Prostate gland (tissue), 2 donors: ENCODE results near the gene ARL3. TPM values are rescaled to one million over a fixed set of nuclear protein-coding genes. Genes with fewer than 3 reads are reported as not detected.

Experiments
- DNase-seq: peaks from one replicate; pipeline ENCODE4 v3.0.0-alpha.2; 2019; ENCODE audit warnings: low spot score
- H3K27ac ChIP-seq, 2 donors: fragments of 200-600 bp; sonication (generic); 2 replicates each; pipeline ENCODE4 v1.5.1; 2017 to 2019
- H3K27me3 ChIP-seq: fragments of 200-600 bp; sonication (generic); replicated peaks from 2 replicates; pipeline ENCODE4 v1.5.1; 2019; ENCODE audit not compliant: insufficient read depth
- H3K36me3 ChIP-seq, 2 donors: fragments of 200-600 bp; sonication (generic); 1 replicate in 1 of 2; 2 replicates in 1 of 2; pipeline versions ENCODE4 v1.5.1 to v1.8.1; 2017 to 2019
- H3K4me1 ChIP-seq: fragments of 200-600 bp; sonication (generic); replicated peaks from 2 replicates; pipeline ENCODE4 v1.5.1; 2019
- H3K4me3 ChIP-seq, 2 donors: fragments of 200-600 bp; sonication (generic); 2 replicates each; pipeline ENCODE4 v1.5.1; 2017 to 2019
- H3K9me3 ChIP-seq: fragments of 200-600 bp; sonication (generic); 2 replicates; pipeline ENCODE4 v1.5.1; 2017
- POLR2A ChIP-seq: fragments of 450-650 bp; IDR thresholded peaks from one replicate; pipeline ENCODE4 v1.6.1; 2016; ENCODE audit warnings: antibody characterized with exemption, mild to moderate bottlenecking
- POLR2AphosphoS5 ChIP-seq: sonication (generic); formaldehyde crosslinking; IDR thresholded peaks from one replicate; pipeline ENCODE4 v1.6.1; 2017; ENCODE audit warnings: antibody characterized with exemption
- WGBS: methylation state at CpG from one replicate; pipeline ENCODE4 v1.1.5; 2018; 5-methylcytosine and 5-hydroxymethylcytosine counted together
- intact Hi-C: fragments of 100-400 bp; cut with DNase I; formaldehyde crosslinking; loops from one replicate; pipeline ENCODE4 v1.14.2; 2022
- total RNA-seq, 2 donors: library from RNA; depleted of rRNA; stranded (reverse); fragments of >200 nt; gene quantifications; one replicate each; pipeline ENCODE4 v1.1.0, GENCODE V29; 2016
- TF ChIP-seq, protein P1 (sequence below), 4 experiments: fragments of 200-600 bp in 2 of 4; fragments of 450-650 bp in 2 of 4; sonication (generic) in 2 of 4; IDR thresholded peaks; 1 replicate in 3 of 4; 2 replicates in 1 of 4; pipeline ENCODE4 v1.5.1; 2016 to 2019; ENCODE audit warnings: antibody characterized with exemption in 4 of 4, mild to moderate bottlenecking in 2 of 4, moderate library complexity in 2 of 4

The ARL3 gene
- total RNA-seq, 2 donors from 2014 or later: 8.0 to 8.5 TPM

DNA sequence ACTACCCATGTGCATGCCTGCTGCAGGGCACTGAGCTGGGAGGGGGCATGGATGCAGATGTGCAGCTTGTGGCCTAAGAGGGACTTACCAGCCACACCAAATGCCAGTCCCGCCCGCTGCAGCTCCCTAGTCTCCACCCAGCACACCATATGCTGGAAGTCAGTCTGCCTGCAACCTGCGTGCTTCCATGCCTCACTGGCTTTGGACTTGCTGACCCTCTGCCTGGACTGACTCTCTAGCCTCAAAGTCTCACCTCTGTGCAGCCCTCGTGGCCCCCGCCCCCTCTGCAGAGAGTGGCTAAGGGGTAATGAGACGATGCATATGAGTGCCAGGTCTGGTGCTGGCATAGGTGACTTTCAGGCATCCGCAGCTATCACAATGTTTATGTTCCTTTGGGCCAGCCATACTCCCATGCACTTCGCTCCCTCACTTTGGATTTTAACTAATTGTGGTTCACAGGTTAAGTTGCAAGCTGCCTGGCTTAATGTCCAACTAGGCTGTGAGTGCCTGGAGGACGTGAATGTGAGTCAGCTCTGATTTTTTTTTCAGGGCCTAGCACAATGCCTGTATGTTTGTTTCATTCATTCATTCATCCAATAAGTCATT is 48.2 kb downstream of the ARL3 start:
- H3K9me3 ChIP-seq: no peaks in the 10 kb centered on the region
- TF ChIP-seq POLR2AphosphoS5: no peak
- TF ChIP-seq, protein P1, sequence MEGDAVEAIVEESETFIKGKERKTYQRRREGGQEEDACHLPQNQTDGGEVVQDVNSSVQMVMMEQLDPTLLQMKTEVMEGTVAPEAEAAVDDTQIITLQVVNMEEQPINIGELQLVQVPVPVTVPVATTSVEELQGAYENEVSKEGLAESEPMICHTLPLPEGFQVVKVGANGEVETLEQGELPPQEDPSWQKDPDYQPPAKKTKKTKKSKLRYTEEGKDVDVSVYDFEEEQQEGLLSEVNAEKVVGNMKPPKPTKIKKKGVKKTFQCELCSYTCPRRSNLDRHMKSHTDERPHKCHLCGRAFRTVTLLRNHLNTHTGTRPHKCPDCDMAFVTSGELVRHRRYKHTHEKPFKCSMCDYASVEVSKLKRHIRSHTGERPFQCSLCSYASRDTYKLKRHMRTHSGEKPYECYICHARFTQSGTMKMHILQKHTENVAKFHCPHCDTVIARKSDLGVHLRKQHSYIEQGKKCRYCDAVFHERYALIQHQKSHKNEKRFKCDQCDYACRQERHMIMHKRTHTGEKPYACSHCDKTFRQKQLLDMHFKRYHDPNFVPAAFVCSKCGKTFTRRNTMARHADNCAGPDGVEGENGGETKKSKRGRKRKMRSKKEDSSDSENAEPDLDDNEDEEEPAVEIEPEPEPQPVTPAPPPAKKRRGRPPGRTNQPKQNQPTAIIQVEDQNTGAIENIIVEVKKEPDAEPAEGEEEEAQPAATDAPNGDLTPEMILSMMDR (IDR thresholded peaks at IDR 0.05): no peak
- no peak for TF ChIP-seq POLR2A
- H3K4me1 ChIP-seq: peaks cover 4% of the 10 kb centered on the region
- DNase-seq: no peak
- intact Hi-C loops: no loop called here
- H3K27me3 ChIP-seq: no peaks in the 10 kb centered on the region
- no peak overlapping the region for H3K4me3 ChIP-seq
- H3K36me3 ChIP-seq: no peaks in the 10 kb centered on the region
- no peak overlapping the region for H3K27ac ChIP-seq
- 77% methylated on average over 9 of the region's 9 CpGs for WGBS

DNA sequence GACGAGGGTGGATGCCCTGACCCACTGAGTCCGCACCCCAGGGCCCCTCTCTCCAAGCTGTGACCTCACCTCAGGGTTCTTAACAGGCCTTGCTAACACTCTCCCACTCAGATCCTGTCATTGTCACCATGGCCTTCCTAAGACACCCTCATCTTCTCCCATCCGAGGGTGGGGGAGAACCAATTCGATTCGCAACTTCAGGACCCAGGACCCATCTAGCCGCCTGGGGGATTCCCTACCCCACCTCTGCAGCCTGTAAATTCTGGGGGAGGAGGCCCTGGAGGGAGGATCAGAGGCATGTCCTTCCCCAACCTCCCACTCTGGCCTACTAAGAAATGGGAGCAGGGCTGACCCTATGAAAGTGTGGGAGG is 52.6 kb downstream of the ARL3 start:
- Histone ChIP-seq H3K27ac (no peak overlapping the region), H3K9me3 (no peaks in the 10 kb centered on the region), H3K27me3 (no peaks in the 10 kb centered on the region), H3K4me3 (no peak overlapping the region), H3K4me1 (peaks cover 24% of the 10 kb centered on the region), H3K36me3 (peaks cover 5 to 6% of the 10 kb centered on the region in 2 donors)
- DNase-seq: no peak
- WGBS: 52% methylated on average over 6 of the region's 6 CpGs
- TF ChIP-seq POLR2A: no peak
- intact Hi-C loops: no loop called here

DNA sequence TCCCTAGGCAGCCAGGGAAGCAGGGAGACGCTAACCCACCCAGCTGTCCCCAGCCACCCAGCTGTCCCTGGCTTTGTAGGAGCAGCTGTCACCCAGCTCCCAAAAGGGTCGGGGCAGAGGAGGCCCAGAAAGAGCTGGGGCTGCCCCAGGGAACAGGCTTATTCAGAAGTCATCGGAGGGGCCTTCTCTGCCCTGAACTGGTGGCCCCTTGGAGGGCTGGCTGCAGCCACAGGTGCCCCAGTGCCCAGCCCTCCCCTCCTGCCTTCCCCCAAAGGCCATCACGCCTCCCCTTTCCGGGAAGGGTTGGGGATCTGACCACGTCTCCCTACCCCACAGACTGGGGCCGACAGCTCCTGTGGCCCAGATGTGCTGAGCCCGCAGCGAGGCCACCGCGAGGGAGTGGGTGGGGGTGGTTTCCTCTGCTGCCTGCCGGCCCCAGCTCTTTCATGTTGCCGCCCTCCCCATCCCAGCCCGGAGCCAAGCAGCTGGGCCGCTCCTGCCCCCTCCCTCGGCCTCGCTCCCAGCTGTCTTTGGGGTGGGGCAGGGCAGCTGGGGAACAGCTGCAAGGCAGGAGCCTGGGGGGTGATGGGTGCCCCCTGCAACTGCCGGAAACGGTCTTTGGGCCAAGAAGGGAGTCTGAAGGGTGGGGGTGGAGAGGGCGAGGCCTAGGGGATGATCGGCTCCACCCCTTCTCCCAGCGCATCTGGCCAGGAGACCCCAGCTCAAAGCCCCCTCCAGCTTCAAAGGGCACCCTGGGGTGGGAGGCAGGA is 53.1 kb downstream of the ARL3 start:
- Histone ChIP-seq H3K9me3 (no peaks in the 10 kb centered on the region), H3K36me3 (peaks cover 7 to 10% of the 10 kb centered on the region in 2 donors), H3K4me3 (no peak overlapping the region), H3K27ac (no peak overlapping the region), H3K4me1 (peaks cover 28% of the 10 kb centered on the region), H3K27me3 (no peaks in the 10 kb centered on the region)
- 10% methylated on average over 22 of the region's 22 CpGs for WGBS
- no peak for DNase-seq
- TF ChIP-seq POLR2A (no peak), POLR2AphosphoS5 (no peak)
- TF ChIP-seq, protein P1 (IDR thresholded peaks at IDR 0.05): no peak
- intact Hi-C loops: no loop called here

DNA sequence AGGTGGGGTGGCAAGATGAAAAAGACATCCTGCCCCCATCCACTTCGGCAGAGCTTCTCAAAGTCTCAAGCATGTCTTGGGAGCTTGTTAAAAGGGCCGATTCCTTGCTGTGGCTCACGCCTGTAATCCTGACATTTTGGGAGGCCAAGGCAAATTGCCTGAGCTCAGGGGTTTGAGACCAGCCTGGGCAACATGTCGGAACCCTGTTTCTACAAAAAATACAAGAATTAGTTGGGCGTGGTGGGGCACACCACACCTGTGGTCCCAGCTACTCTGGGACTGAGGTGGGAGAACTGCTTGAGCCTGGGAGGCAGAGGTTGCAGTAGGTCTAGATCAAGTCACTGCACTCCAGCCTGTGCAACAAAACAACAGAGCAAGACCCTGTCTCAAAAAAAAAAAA is 55.4 kb downstream of the ARL3 start:
- DNase-seq: no peak
- intact Hi-C loops: no loop called here
- peak overlapping the region; percentile 78 to 84 for H3K27ac ChIP-seq
- H3K27me3 ChIP-seq: no peaks in the 10 kb centered on the region
- peaks cover 28% of the 10 kb centered on the region for H3K4me1 ChIP-seq
- H3K9me3 ChIP-seq: no peaks in the 10 kb centered on the region
- H3K4me3 ChIP-seq: no peak overlapping the region
- WGBS: 49% methylated on average over 5 of the region's 5 CpGs
- peaks cover 15 to 18% of the 10 kb centered on the region in 2 donors for H3K36me3 ChIP-seq
- TF ChIP-seq, protein P1 (IDR thresholded peaks at IDR 0.05): no peak
- no peak for TF ChIP-seq POLR2A
- no peak for TF ChIP-seq POLR2AphosphoS5

DNA sequence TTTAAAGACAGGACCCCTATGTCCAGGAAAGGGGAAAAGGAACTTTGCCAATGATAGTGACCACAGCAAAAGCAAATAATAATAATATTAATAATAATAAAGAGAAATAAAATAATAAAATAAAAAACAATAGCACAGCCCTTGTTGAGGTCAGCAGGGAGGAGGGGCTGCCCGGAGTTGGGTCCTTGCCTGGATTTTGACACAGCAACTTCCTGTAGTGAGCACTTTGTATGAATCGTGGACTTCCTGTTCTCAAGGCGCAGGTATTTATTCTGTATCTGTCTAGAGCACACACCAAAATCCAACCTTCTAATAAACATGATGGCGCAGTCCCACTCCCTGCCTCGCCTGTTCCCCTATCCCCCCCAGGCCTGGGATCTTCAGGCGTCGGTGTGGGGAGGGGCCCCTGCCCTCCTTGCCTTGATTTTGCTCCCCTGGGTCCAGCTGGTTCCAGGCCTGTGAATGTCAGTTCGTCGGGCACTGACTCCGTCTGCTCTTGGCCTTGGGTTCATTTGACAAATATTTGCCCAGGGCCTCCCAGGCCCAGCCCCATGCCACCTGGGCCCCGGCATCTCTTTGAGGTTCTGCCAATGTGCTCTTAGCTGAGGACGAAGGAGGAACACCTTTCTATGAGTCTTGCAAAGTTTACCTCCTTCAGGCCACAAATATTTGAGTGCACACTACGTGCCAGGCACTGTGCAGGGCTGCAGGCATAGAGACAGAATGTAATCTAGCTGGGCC is 56.0 kb downstream of the ARL3 start:
- Histone ChIP-seq H3K27ac (peak overlapping the region; percentile 78 to 84), H3K9me3 (no peaks in the 10 kb centered on the region), H3K4me1 (peaks cover 28% of the 10 kb centered on the region), H3K27me3 (no peaks in the 10 kb centered on the region), H3K4me3 (no peak overlapping the region), H3K36me3 (peaks cover 15 to 18% of the 10 kb centered on the region in 2 donors)
- intact Hi-C loops: no loop called here
- 27% methylated on average over 13 of the region's 13 CpGs for WGBS
- TF ChIP-seq POLR2AphosphoS5: peak; percentile 81
- TF ChIP-seq, protein P1 (IDR thresholded peaks at IDR 0.05): no peak
- peak; percentile 18 for TF ChIP-seq POLR2A
- DNase-seq: peak; percentile 86
